GM19035 (cell line): ENCODE results near the gene EIF2D.
"Not testable (repeated sequence)": the region's sequence is repeated elsewhere in the genome, so short reads cannot be mapped to it uniquely, and the experiment has no call there.

Source experiments
- ATAC-seq: cut with Tn5 transposase; IDR thresholded peaks from one replicate; pipeline ENCODE4 v1.9.1; 2021; ENCODE audit not compliant: unreplicated experiment

EIF2D gene, protein sequence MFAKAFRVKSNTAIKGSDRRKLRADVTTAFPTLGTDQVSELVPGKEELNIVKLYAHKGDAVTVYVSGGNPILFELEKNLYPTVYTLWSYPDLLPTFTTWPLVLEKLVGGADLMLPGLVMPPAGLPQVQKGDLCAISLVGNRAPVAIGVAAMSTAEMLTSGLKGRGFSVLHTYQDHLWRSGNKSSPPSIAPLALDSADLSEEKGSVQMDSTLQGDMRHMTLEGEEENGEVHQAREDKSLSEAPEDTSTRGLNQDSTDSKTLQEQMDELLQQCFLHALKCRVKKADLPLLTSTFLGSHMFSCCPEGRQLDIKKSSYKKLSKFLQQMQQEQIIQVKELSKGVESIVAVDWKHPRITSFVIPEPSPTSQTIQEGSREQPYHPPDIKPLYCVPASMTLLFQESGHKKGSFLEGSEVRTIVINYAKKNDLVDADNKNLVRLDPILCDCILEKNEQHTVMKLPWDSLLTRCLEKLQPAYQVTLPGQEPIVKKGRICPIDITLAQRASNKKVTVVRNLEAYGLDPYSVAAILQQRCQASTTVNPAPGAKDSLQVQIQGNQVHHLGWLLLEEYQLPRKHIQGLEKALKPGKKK

GRCh38 chr1:206612129-206612876, at the start of gene EIF2D:
TSS of gene EIF2D (minus strand) at chr1:206612465. CDS start at chr1:206612342, 123 bp downstream.
- peak; percentile 85 for ATAC-seq

DNA sequence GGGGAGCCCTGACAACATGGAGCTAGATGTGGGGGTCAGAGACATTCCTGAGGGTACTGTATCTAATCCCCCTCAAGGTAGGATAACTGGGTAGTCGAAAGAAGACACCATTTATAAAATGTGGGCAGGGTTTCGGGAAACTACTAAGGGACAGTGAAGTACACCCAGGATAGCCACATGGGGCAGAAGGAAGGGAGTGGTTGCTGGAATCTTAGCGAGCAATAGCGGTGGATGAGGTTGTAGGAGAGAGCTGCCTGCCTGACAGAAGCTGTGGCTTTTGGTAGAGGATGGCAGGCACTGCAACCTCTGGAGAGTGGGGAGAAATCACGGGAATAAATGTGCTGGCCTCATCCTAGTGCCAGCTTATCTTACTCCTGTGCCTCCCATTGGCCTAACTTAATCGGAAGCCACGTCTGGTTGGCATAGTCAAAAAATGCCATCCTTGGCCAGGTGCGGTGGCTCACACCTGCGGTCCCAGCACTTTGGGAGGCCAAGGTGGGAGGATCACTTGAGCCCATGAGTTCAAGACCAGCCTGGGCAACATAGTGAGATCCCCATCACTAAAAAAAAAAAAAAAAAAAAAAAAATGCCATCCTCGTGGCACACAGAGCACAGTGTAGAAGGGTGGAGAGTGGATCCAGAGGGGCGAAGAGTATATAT, 49.0 kb upstream of the EIF2D start:
- no peak for ATAC-seq

DNA sequence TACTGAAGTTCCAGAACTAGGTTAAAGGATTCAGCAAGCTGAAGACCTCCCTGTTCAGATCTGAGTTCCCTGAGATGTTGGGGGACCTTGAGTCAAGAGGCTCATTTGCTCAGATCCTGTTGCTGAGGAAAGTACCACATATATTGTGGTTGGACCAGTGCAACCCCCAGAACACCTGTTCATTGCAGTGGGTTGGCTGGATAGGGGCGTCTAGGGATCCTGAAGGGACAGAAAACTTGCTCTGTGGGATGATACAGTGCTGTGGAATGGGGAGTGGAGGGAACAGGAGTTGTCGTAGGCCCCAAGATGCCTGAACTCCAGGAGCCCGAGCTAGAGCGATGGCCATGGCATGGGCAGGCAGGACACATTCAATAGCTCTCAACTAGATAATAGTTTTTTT, 47.9 kb upstream of the EIF2D start:
- no peak for ATAC-seq

DNA sequence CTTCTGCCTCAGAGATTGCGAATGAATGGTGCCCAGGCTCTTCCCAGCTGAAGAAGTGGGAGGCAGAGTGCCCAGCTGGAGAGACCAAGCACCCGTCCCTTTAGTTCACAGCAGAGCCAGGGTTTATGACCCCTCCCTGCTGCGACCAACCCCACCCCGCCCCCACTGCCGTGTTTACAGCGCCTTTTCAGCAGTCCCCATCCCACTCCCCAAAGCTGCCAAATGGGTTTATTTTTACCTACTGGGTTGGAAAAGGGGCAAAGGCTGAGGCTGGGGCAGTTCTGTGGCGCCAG, 46.7 kb upstream of the EIF2D start:
- ATAC-seq = no peak

GRCh38 chr1:206658264-206658980, 46.2 kb upstream of the EIF2D start:
- ATAC-seq = no peak

GRCh38 chr1:206657751-206658150, 45.5 kb upstream of the EIF2D start:
- no peak for ATAC-seq

GRCh38 chr1:206656936-206657335, 44.7 kb upstream of the EIF2D start:
- ATAC-seq = no peak

DNA sequence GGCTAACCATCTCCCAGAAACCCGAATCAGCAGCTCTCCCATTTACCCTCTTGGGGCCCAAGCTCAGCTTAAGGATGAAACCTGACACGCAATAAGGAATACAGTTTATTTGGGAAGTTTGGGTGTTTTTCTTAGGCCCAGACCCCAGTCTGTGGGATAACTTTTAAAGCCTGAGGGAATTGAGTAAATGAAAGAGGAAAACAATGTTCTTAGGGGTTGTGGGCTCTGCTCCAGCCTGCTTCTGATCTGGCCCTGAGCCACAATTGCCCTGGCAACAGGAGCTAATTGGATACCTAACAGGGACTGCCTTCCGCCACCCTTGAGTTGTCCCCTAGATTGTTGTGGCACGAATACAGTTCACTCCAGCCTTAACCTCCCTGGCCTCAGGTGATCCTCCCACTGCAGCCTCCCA, 43.2 kb upstream of the EIF2D start:
- ATAC-seq = no peak

- no peak for ATAC-seq
These were observed 42.6 kb upstream of the EIF2D start for GRCh38 chr1:206654828-206655227.

DNA sequence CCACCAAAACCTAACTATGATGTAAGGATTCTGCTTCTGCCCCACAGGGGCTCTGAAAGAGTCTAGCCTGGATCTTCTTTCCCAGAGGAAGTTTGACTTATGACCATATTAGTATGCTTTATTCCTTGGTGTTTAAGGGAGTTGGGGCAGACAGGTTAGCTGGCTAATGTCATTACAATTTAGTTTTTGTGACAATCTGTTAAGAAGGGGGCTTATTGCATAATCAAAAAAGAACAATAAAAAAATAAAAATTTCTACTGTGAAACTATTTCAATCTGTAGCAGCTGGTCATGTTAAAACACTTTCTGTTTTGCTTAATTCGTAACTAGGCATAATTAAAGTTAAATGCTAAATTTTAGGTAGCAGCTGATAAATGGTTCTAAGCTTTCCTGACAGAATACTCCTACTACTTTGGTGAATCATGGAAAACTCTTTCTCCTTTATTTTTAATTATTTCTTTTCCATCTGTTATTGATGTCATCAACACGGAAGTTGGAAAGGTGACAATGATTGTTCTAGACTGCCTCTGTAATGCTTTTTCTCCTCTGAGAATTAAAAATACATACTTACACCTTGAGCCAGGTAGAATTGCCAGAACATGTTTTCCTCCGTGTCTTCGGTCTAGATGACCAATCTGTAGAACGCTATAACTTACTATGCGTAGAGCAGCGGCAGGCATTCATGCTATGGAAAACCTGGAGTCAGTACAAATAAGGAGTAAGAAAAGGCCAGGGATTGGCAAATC, 41.6 kb upstream of the EIF2D start:
- ATAC-seq = no peak

DNA sequence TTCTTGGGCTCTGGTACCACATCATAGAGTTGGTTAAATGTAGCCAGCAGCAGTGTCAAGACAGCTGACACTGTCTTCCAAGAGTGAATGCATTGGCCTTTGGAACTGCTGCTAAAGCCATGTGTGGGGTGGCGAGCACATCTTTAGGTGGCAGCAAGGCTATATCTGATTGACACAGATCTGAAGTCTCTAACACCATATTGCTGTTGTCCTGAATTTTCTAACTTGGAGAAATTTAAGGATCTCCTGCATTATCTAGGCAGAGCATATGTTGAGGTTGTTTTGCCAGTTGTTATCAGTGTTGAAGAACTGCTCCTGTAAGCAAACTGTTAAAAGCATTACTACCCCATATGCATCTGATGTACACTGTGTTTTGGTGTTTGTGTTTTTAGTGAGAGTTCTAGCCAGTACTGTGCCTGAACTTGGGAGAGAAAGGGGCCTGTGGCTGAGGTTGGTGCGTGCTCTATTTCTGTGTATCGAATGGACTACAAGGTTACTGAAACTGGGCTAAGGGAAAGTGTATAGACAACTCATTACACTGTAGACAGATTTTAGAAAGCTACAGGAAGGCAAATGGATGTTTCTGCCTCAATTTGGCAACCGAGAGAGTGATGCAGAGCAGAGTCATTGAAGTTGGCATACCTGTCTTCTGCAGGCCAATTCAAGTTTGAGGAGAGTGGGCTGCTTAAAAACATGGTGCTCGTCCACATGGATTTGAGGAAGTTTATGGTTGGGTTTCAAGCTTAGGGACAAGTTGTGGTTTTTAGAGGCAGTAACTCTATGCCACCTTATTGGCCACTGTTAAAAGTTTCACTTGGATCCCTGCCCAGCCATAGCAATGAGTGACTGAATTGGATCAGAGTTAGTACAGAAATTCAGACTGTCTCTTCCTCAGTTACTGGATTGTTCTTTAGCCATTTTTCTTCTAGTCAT, 40.0 kb upstream of the EIF2D start:
- no peak for ATAC-seq

- ATAC-seq = no peak
These were observed 38.7 kb upstream of the EIF2D start for GRCh38 chr1:206651014-206651413.

DNA sequence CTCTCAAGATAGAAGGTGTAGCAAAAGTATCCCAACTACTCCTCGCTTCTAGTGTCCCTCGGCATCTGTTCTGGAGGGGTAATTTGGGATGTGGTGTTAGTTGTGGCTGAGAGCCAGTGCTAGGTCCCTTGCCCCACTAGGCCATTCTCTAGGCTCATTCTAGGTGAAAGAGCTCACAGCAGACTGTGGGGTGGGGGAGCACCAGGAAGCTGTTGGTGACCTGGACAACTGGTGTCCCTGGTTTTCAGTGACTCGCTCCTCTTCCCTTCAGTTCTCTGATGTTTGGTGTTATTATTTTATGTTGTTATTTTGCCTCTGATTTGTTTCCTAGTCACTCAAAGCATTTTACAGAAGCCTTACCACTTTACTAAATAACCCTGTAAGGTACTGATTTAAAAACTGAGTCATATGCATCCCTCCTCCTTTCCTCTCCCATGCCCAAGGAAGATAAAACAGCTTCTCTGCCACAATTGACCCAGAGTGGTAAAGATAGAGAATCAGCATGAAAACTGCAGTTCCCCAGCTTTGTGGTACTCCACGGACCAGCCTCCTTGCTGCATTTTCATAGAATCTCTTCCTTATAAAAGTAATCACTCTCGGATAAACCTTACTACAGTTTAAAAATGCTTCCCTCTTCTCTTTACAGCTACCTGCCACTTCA, 37.1 kb upstream of the EIF2D start:
- ATAC-seq = no peak

GRCh38 chr1:206647224-206647623, 35.0 kb upstream of the EIF2D start:
- no peak for ATAC-seq

DNA sequence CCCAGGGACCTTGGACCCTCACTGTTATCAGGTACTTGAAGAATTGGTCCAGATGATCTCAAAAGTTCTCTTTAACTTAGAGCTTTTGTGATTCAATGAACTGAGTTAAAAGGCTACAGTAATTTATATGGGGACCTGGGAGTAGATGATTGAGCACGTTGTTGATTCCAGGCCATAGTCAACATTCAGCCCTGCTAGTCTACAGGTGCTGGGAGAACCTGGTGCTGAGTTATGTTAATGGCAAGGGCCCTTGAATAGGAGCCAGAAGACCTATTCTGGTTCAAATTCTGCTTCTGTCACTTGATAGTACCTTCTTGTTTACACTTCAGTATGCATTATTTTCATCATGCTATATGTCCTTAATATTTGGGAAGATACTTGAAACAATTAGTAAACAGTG, 34.2 kb upstream of the EIF2D start:
- no peak for ATAC-seq

GRCh38 chr1:206643118-206643698, 30.9 kb upstream of the EIF2D start:
- no peak for ATAC-seq

DNA sequence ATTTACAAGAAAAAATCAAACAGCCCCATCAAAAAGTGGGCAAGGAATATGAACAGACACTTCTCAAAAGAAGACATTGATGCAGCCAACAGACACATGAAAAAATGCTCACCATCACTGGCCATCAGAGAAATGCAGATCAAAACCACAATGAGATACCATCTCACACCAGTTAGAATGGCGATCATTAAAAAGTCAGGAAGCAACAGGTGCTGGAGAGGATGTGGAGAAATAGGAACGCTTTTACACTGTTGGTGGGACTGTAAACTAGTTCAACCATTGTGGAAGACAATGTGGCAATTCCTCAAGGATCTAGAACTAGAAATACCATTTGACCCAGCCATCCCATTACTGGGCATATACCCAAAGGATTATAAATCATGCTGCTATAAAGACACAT, 29.8 kb upstream of the EIF2D start:
- not testable (repeated sequence) for ATAC-seq

- no peak for ATAC-seq
These were observed 25.3 kb upstream of the EIF2D start for GRCh38 chr1:206637605-206638004.
